Cardiac muscle cell (in vitro differentiated cells and primary cell): ENCODE results near the gene UBE4B. TPM values are rescaled to one million over a fixed set of nuclear protein-coding genes. Genes with fewer than 3 reads are reported as not detected.

ENCODE experiments used
- DNase-seq, 2 donors: peaks; one replicate each; pipeline versions ENCODE4 v3.0.0 to v3.0.0-alpha.2; 2010 to 2017; ENCODE audit warnings: low read depth in 1 of 2, low spot score in 1 of 2
- H3K27ac ChIP-seq: fragments of 200-600 bp; sonication (generic); 2 replicates; pipeline ENCODE4 v1.5.1; 2016
- H3K27me3 ChIP-seq: fragments of 200-600 bp; sonication (generic); 2 replicates; pipeline ENCODE4 v1.6.0; 2016; ENCODE audit warnings: control low read depth
- H3K36me3 ChIP-seq: fragments of 200-600 bp; sonication (generic); 2 replicates; pipeline ENCODE4 v1.5.1; 2016; ENCODE audit warnings: control low read depth
- H3K4me1 ChIP-seq: fragments of 200-600 bp; sonication (generic); 2 replicates; pipeline ENCODE4 v1.8.1; 2017; ENCODE audit warnings: low read depth, mild to moderate bottlenecking, mixed run types
- H3K4me3 ChIP-seq: fragments of 200-600 bp; sonication (generic); 2 replicates; pipeline ENCODE4 v1.5.1; 2016; ENCODE audit warnings: mild to moderate bottlenecking
- H3K9me3 ChIP-seq: fragments of 200-600 bp; sonication (generic); 2 replicates; pipeline ENCODE4 v1.5.1; 2017; ENCODE audit warnings: low read depth, mild to moderate bottlenecking, control low read depth
- CTCF ChIP-seq: IDR thresholded peaks from 2 replicates; pipeline ENCODE4 v1.5.1; 2012; ENCODE audit warnings: low read depth, mild to moderate bottlenecking, low read length
- polyA plus RNA-seq: library from polyadenylated mRNA; unstranded; fragments of >200 nt; fragmentation: Nextera tagmentation; extraction: Ambion mirVana; gene quantifications from 2 replicates; pipeline ENCODE4 v1.2.1, GENCODE V29; 2016
- total RNA-seq: library from RNA; depleted of rRNA; stranded (reverse); fragments of >200 nt; gene quantifications from 2 replicates; pipeline ENCODE4 v1.2.3, GENCODE V29; 2016

UBE4B gene
- total and polyA plus RNA-seq, 2 experiments from 2014 or later = 34.1 to 72.0 TPM

DNA sequence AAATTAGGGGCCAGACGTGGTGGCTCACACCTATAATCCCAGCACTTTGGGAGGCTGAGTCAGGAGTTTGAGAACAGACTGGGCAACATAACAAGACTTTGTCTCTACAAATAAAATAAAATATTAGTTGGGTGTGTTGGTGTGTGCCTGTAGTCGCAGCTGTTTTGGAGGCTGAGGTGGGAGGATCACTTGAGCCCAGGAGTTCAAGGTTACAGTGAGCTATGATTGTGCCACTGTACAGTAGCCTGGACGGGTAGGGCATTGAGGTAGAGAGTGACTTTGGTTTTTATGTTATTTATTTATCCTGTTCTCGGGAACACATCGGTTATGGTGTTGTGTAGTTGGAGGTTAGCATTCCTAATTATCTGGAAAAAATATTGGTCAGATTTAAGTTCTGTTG, 197.1 kb downstream of the UBE4B start:
- Histone ChIP-seq H3K4me1 (peaks cover 8% of the 10 kb centered on the region), H3K4me3 (no peak overlapping the region), H3K27ac (no peak overlapping the region), H3K36me3 (peaks cover 1% of the 10 kb centered on the region), H3K9me3 (no peaks in the 10 kb centered on the region), H3K27me3 (no peaks in the 10 kb centered on the region)
- no peak for TF ChIP-seq CTCF
- DNase-seq = no peak

Other genes starting within 250 kb of the UBE4B start
- gene CLSTN1, start 209.0 kb upstream of the UBE4B start, total RNA-seq = 49.4 and 70.9 TPM in 2 replicates
- gene CLSTN1, start 209.0 kb upstream of the UBE4B start, polyA plus RNA-seq = 81.5 and 95.1 TPM in 2 replicates
- gene CTNNBIP1, start 122.7 kb upstream of the UBE4B start, total RNA-seq = 122 and 124 TPM in 2 replicates
- gene CTNNBIP1, start 122.7 kb upstream of the UBE4B start, polyA plus RNA-seq = 80.1 and 111 TPM in 2 replicates
- gene LZIC, start 89.6 kb upstream of the UBE4B start, total RNA-seq = 23.2 and 34.2 TPM in 2 replicates
- gene LZIC, start 89.6 kb upstream of the UBE4B start, polyA plus RNA-seq = 35.4 and 47.2 TPM in 2 replicates
- 14.4 and 16.9 TPM in 2 replicates for gene NMNAT1, start 89.5 kb upstream of the UBE4B start, total RNA-seq
- 21.4 and 24.1 TPM in 2 replicates for gene NMNAT1, start 89.5 kb upstream of the UBE4B start, polyA plus RNA-seq
- 0.86 and 0.92 TPM in 2 replicates for gene RBP7, start 35.7 kb upstream of the UBE4B start, total RNA-seq
- 2.3 and 4.3 TPM in 2 replicates for gene RBP7, start 35.7 kb upstream of the UBE4B start, polyA plus RNA-seq
- 29.3 and 56.2 TPM in 2 replicates for gene KIF1B, start 177.6 kb downstream of the UBE4B start, total RNA-seq
- 22.2 and 40.9 TPM in 2 replicates for gene KIF1B, start 177.6 kb downstream of the UBE4B start, polyA plus RNA-seq